ENCODE data around the gene MTHFD1. TPM values are rescaled to one million over a fixed set of nuclear protein-coding genes. Genes with fewer than 3 reads are reported as not detected.

Gene MTHFD1
- total and polyA plus RNA-seq, 9 of the 15 experiments (the other 6 are each of a cell fraction or from before 2014, with no cell fraction given) = 66.7 to 158 (median 90.9) TPM

GRCh38 chr14:64508215-64508776 is 120.1 kb downstream of the MTHFD1 start:
- no TSS peak for BruUV-seq (replicated peaks)
- no peaks in the 10 kb centered on the region for H3K9me1 ChIP-seq (ENCODE audit: control insufficient read depth, insufficient read depth, low read length)
- H3K36me3 ChIP-seq (ENCODE audit: control insufficient read depth, insufficient read depth, low read length) = no peaks in the 10 kb centered on the region
- CTCF ChIA-PET (ENCODE audit: low intra/inter-chr PET ratio) = no interaction called here
- no peak overlapping the region for H3K27ac ChIP-seq (ENCODE audit: extremely low read depth, low read depth, low read length)
- no peaks in the 10 kb centered on the region for H3K27me3 ChIP-seq (ENCODE audit: control insufficient read depth in 2 of 2, insufficient read depth in 2 of 2, low read length in 2 of 2)
- no peaks in the 10 kb centered on the region for H4K20me1 ChIP-seq (replicated peaks; ENCODE audit: control insufficient read depth, insufficient read depth, low read length)
- in situ Hi-C loops (cut with MboI) (no loop called here), intact Hi-C loops (cut with micrococcal nuclease) (loop anchor here (5.0 kb wide), 1 partner anchor 41 kb away; the partner anchor contains the start of gene AKAP5)
- FAIRE-seq (no peak), DNase-seq (ENCODE audit: extremely low read depth in 1 of 4, low spot score in 3 of 4) (no peak), ATAC-seq (no peak)
- H3K9me3 ChIP-seq (replicated peaks; ENCODE audit: control insufficient read depth, insufficient read depth, low read depth, low read length) = no peaks in the 10 kb centered on the region
- WGBS (ENCODE audit: insufficient coverage, low coverage, missing lambda C conversion rate) = 6% methylated on average over 1 of the region's 1 CpG
- peak overlapping the region in 1 of 2 experiments; percentile 27; a peak in 1 of 4 replicates for H3K9ac ChIP-seq (ENCODE audit: insufficient read depth in 1 of 2, low read depth in 2 of 2, low read length in 2 of 2)
- H3K4me2 ChIP-seq (ENCODE audit: insufficient read depth, low read length) = no peak overlapping the region
- H3K4me3 ChIP-seq = no peak overlapping the region
- POLR2A ChIA-PET = no interaction called here
- TF ChIP-seq ZNF584 (CRISPR knock-in tag; IDR thresholded peaks at IDR 0.05; ENCODE audit: low read depth) (no peak), MYC (IDR thresholded peaks at IDR 0.05; ENCODE audit: low read depth, low read length) (peak; percentile 7; the same call in 1 of the 2 replicates), MYC (CRISPR knock-in tag; IDR thresholded peaks at IDR 0.05; ENCODE audit: borderline replicate concordance, low read depth) (no peak), MLX (CRISPR knock-in tag; conservative IDR thresholded peaks at IDR 0.05) (no peak), HSF4 (CRISPR knock-in tag; IDR thresholded peaks at IDR 0.05; ENCODE audit: borderline replicate concordance) (no peak), SPI1 (IDR thresholded peaks at IDR 0.05; ENCODE audit: borderline replicate concordance, low read depth, low read length) (peak; percentile 44; the same call in 1 of the 2 replicates), BCL6 (CRISPR knock-in tag; IDR thresholded peaks at IDR 0.05) (no peak), FOXA3 (CRISPR knock-in tag; conservative IDR thresholded peaks at IDR 0.05 in 1 of 2, IDR thresholded peaks at IDR 0.05 in 1 of 2) (no peak), ZNF232 (CRISPR knock-in tag; IDR thresholded peaks at IDR 0.05) (no peak), RBBP5 (IDR thresholded peaks at IDR 0.05; ENCODE audit: borderline replicate concordance, insufficient read depth, low read length, poor library complexity, severe bottlenecking) (no peak), PHB (CRISPR knock-in tag; IDR thresholded peaks at IDR 0.05) (no peak)
- peaks cover 17 to 33% of the 10 kb centered on the region in 2 experiments; a peak in 4 of 5 replicates for H3K4me1 ChIP-seq (replicated peaks in 1 of 2; ENCODE audit: control insufficient read depth in 2 of 2, insufficient read depth in 2 of 2, low read length in 2 of 2)
- no peak overlapping the region for H2AFZ ChIP-seq (ENCODE audit: low read depth, low read length)
- peaks cover 57% of the 10 kb centered on the region for H3K79me2 ChIP-seq (ENCODE audit: control insufficient read depth, insufficient read depth, low read length)
